BJ (cell line): Measurements from ENCODE around the gene USH2A. TPM values are rescaled to one million over a fixed set of nuclear protein-coding genes. Genes with fewer than 3 reads are reported as not detected.

Source experiments
- CTCF ChIA-PET: fragments of 350-600 bp; formaldehyde crosslinking; extraction: SDS; loops from one replicate; lab custom pipeline; 2021; ENCODE audit warnings: antibody characterized with exemption, inconsistent platforms; lab: Yijun Ruan, JAX
- POLR2A ChIA-PET: fragments of 300-600 bp; sonication (Branson Sonifier 250); formaldehyde crosslinking; extraction: SDS; loops from one replicate; lab custom pipeline; 2021; ENCODE audit warnings: antibody characterized with exemption; lab: Charles Lee
- DNase-seq: peaks from one replicate; pipeline ENCODE4 v3.0.0-alpha.2; 2011; ENCODE audit warnings: low read depth
- H3K27me3 ChIP-seq: 2 replicates; pipeline ENCODE4 v1.6.0; 2011; ENCODE audit warnings: low read length; ENCODE audit not compliant: control insufficient read depth, insufficient read depth
- H3K36me3 ChIP-seq: 2 replicates; pipeline ENCODE4 v1.5.1; 2011; ENCODE audit warnings: low read length; ENCODE audit not compliant: control insufficient read depth, insufficient read depth
- H3K4me3 ChIP-seq: 2 replicates; pipeline ENCODE4 v1.5.1; 2011; ENCODE audit warnings: low read depth, mild to moderate bottlenecking, control low read depth, low read length
- CTCF ChIP-seq: IDR thresholded peaks from 2 replicates; pipeline ENCODE4 v1.5.1; 2011; ENCODE audit warnings: low read depth, mild to moderate bottlenecking, control low read depth, inconsistent platforms, low read length, moderate library complexity; ENCODE audit not compliant: insufficient read depth
- polyA plus RNA-seq: library from polyadenylated mRNA; depleted of rRNA; stranded (reverse); fragments of >200 nt; gene quantifications from 2 replicates; pipeline ENCODE4 v1.2.3, GENCODE V29; 2011

USH2A gene
- polyA plus RNA-seq, 1 experiment, result under 0.01 TPM

- ChIA-PET CTCF (no interaction called here), POLR2A (no interaction called here)
- no peak for DNase-seq
- no peak for TF ChIP-seq CTCF
- H3K27me3 ChIP-seq, result no peaks in the 10 kb centered on the region; the same call in 1 of the 2 replicates
- no peak overlapping the region for H3K4me3 ChIP-seq
- H3K36me3 ChIP-seq, result no peaks in the 10 kb centered on the region
Observed at GRCh38 chr1:215651867-215652266, 771.4 kb downstream of the USH2A start.

GRCh38 chr1:215650446-215651149, 772.6 kb downstream of the USH2A start:
- TF ChIP-seq CTCF, result no peak
- CTCF ChIA-PET, result no interaction called here
- no peaks in the 10 kb centered on the region; the same call in 1 of the 2 replicates for H3K27me3 ChIP-seq
- H3K4me3 ChIP-seq, result no peak overlapping the region
- no peak for DNase-seq
- H3K36me3 ChIP-seq, result no peaks in the 10 kb centered on the region
- POLR2A ChIA-PET, result no interaction called here

- no peak for TF ChIP-seq CTCF
- Histone ChIP-seq H3K4me3 (no peak overlapping the region), H3K27me3 (no peaks in the 10 kb centered on the region; the same call in 1 of the 2 replicates), H3K36me3 (no peaks in the 10 kb centered on the region)
- CTCF ChIA-PET, result no interaction called here
- no peak for DNase-seq
- POLR2A ChIA-PET, result no interaction called here
Observed at GRCh38 chr1:215648957-215649356, 774.3 kb downstream of the USH2A start.

- H3K27me3 ChIP-seq, result no peaks in the 10 kb centered on the region; the same call in 1 of the 2 replicates
- H3K36me3 ChIP-seq, result no peaks in the 10 kb centered on the region
- CTCF ChIA-PET, result no interaction called here
- TF ChIP-seq CTCF, result no peak
- no peak for DNase-seq
- POLR2A ChIA-PET, result no interaction called here
- no peak overlapping the region for H3K4me3 ChIP-seq
Observed at GRCh38 chr1:215647738-215648137, 775.5 kb downstream of the USH2A start.

GRCh38 chr1:215645861-215646260, 777.4 kb downstream of the USH2A start:
- CTCF ChIA-PET, result no interaction called here
- H3K27me3 ChIP-seq, result no peaks in the 10 kb centered on the region; the same call in 1 of the 2 replicates
- DNase-seq, result no peak
- TF ChIP-seq CTCF, result no peak
- POLR2A ChIA-PET, result no interaction called here
- no peak overlapping the region for H3K4me3 ChIP-seq
- no peaks in the 10 kb centered on the region for H3K36me3 ChIP-seq
